Activated CD4-positive, alpha-beta T cell treated with anti-CD3 and anti-CD28 coated beads, Interleukin-2, Interleukin-4, amounts not matched to agents 100 ng/mL and 50 ng/mL, durations not matched to agents 16 hours and 8 hours (primary cell): ENCODE measurements around the gene MYMK.

Experiments
- DNase-seq: peaks from one replicate; pipeline ENCODE4 v3.0.0-alpha.2; 2020; ENCODE audit warnings: low spot score

The MYMK gene

GRCh38 chr9:133505186-133505830 is 19.5 kb downstream of the MYMK start:
- DNase-seq = no peak

GRCh38 chr9:133502112-133502511 is 22.6 kb downstream of the MYMK start:
- no peak for DNase-seq

- no peak for DNase-seq
These were observed 24.9 kb downstream of the MYMK start for GRCh38 chr9:133499892-133500270.

GRCh38 chr9:133499132-133499891 is 25.4 kb downstream of the MYMK start:
- DNase-seq = no peak

GRCh38 chr9:133496861-133497842 is 27.6 kb downstream of the MYMK start:
- no peak for DNase-seq

- no peak for DNase-seq
These were observed 29.1 kb downstream of the MYMK start for GRCh38 chr9:133495327-133496293.

- no peak for DNase-seq
These were observed 30.0 kb downstream of the MYMK start for GRCh38 chr9:133494636-133495326.

- no peak for DNase-seq
These were observed 30.8 kb downstream of the MYMK start for GRCh38 chr9:133493845-133494540.

GRCh38 chr9:133493428-133493827 is 31.3 kb downstream of the MYMK start:
- no peak for DNase-seq

- no peak for DNase-seq
These were observed 32.4 kb downstream of the MYMK start for GRCh38 chr9:133492061-133493021.

- no peak for DNase-seq
These were observed 33.2 kb downstream of the MYMK start for GRCh38 chr9:133491656-133491925.

- no peak for DNase-seq
These were observed 33.7 kb downstream of the MYMK start for GRCh38 chr9:133490865-133491655.

GRCh38 chr9:133490201-133490681 is 34.5 kb downstream of the MYMK start:
- no peak for DNase-seq

- no peak for DNase-seq
These were observed 35.2 kb downstream of the MYMK start for GRCh38 chr9:133489253-133490190.

- DNase-seq = no peak
These were observed 36.0 kb downstream of the MYMK start for GRCh38 chr9:133488686-133489252.

GRCh38 chr9:133487331-133487725 is 37.4 kb downstream of the MYMK start:
- no peak for DNase-seq
